NCI-H1694 (cell line): ENCODE results near the gene STARD7.

Source experiments
- DNase-seq: peaks from one replicate; lab custom pipeline; 2025; lab: John Stamatoyannopoulos, UW

The STARD7 gene

GRCh38 chr2:96197546-96198255 is 10.9 kb downstream of the STARD7 start:
- DNase-seq, result no peak

GRCh38 chr2:96195410-96196066 is 13.1 kb downstream of the STARD7 start:
- no peak for DNase-seq

GRCh38 chr2:96191937-96192670 is 16.5 kb downstream of the STARD7 start:
- no peak for DNase-seq

- no peak for DNase-seq
These were observed 19.7 kb downstream of the STARD7 start for GRCh38 chr2:96188821-96189526.

- DNase-seq, result no peak
These were observed 22.1 kb downstream of the STARD7 start for GRCh38 chr2:96186562-96186961.

GRCh38 chr2:96185516-96185915 is 23.1 kb downstream of the STARD7 start:
- DNase-seq, result no peak

- no peak for DNase-seq
These were observed 23.6 kb downstream of the STARD7 start for GRCh38 chr2:96184989-96185388.

GRCh38 chr2:96184188-96184587 is 24.4 kb downstream of the STARD7 start:
- no peak for DNase-seq

GRCh38 chr2:96181529-96181928 is 27.1 kb downstream of the STARD7 start:
- no peak for DNase-seq

- no peak for DNase-seq
These were observed 28.1 kb downstream of the STARD7 start for GRCh38 chr2:96180521-96180920.

- DNase-seq, result no peak
These were observed 28.6 kb downstream of the STARD7 start for GRCh38 chr2:96180002-96180401.

GRCh38 chr2:96176661-96177060 is 32.0 kb downstream of the STARD7 start:
- no peak for DNase-seq

- DNase-seq, result no peak
These were observed 32.7 kb downstream of the STARD7 start for GRCh38 chr2:96175951-96176350.

GRCh38 chr2:96174251-96175144 is 34.1 kb downstream of the STARD7 start:
- peak; percentile 61 for DNase-seq

GRCh38 chr2:96171831-96172230 is 36.8 kb downstream of the STARD7 start:
- DNase-seq, result no peak

GRCh38 chr2:96170626-96171025 is 38.0 kb downstream of the STARD7 start:
- DNase-seq, result no peak

- DNase-seq, result no peak
These were observed 38.6 kb downstream of the STARD7 start for GRCh38 chr2:96169868-96170507.

- no peak for DNase-seq
These were observed 41.1 kb downstream of the STARD7 start for GRCh38 chr2:96167407-96168013.

- DNase-seq, result no peak
These were observed 44.0 kb downstream of the STARD7 start for GRCh38 chr2:96164459-96165184.
